COR-L47 (cell line): ENCODE data around the gene APOC4.

Source experiments
- DNase-seq: peaks from one replicate; lab custom pipeline; 2025; lab: John Stamatoyannopoulos, UW

APOC4 gene

GRCh38 chr19:44993926-44994537 lies 52.0 kb downstream of the APOC4 start:
- DNase-seq = no peak
